NCI-H524 (cell line): Measurements from ENCODE around the gene SEMA4F.

Source experiments
- DNase-seq, 2 experiments: peaks; one replicate each; lab custom pipeline; 2025; lab: John Stamatoyannopoulos, UW

The SEMA4F gene

DNA sequence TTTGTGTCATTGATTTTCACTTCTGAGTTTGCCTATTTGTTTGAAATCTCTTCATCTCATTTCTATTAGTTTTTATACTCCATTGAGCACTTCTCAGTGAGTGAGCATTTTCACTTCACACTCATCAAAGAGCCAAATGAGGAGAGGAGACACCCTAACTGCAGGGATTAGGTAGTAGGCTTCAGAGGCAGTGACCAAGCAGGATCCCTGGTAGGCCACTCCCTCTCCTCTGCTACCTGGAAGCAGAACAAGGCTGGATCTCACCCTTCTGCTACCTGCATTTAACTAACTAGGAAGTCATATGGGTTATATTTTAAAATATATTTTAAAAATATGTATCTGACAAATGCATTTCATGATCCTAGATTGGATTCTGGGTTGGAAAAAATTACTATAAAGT, 52.7 kb downstream of the SEMA4F start:
- DNase-seq: no peak

DNA sequence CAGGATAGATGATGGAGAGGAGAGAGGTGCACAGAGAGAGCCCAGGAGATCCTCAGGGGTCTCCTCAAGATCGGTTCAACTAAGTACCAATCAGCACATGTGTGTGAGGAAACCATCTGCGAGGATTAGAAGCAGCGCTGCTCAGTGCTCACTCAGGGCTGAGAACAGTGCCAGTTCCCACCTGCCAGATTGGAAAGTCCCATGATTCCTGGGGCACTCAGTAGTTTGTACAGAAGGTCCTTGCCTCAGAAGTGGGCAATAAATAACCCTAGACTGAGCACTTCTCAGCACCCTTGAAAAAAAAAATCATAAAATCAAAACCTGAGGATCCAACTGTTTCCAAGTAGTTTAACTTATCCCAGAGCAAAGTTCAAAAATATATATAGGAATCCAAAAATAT, 53.8 kb downstream of the SEMA4F start:
- DNase-seq: peak; percentile 90 to 97

DNA sequence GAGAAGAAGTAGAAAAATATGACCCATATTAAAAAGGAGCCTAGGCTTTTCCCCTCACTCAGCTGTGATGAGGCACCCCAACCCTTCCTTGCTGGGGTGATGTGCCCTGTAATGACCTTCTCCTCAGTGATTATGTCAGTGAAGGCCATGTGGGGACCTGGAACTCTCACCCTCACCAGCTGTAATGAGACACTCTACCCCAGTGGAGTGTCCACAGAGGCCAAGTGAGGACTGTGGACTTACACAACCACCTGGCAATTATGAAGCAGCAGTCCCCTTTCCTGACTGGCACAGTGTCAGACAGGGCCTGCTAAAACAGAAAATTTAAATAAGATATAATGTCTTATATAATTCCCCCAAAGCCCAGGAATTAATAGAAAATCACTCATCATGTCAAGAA, 54.2 kb downstream of the SEMA4F start:
- peak; percentile 34 to 62 for DNase-seq

DNA sequence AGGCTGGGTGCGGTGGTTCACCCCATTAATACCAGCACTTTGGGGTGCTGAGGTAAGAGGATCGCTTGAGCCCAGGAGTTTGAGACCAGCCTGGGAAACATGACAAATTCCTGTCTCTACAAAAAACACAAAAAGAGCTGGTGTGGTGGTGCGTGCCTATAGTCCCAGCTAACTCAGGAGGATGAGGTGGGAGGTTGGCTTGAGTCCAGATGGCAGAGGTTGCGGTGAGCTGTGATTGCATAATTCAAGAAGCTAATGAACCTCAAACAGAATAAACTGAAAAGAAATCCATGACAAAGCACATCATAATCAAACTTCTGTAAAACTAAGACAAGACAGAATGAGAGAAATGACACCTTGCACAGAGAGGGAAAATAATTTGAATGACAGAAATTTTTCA, 54.8 kb downstream of the SEMA4F start:
- DNase-seq: peak in 1 of 2 experiments; percentile 58

DNA sequence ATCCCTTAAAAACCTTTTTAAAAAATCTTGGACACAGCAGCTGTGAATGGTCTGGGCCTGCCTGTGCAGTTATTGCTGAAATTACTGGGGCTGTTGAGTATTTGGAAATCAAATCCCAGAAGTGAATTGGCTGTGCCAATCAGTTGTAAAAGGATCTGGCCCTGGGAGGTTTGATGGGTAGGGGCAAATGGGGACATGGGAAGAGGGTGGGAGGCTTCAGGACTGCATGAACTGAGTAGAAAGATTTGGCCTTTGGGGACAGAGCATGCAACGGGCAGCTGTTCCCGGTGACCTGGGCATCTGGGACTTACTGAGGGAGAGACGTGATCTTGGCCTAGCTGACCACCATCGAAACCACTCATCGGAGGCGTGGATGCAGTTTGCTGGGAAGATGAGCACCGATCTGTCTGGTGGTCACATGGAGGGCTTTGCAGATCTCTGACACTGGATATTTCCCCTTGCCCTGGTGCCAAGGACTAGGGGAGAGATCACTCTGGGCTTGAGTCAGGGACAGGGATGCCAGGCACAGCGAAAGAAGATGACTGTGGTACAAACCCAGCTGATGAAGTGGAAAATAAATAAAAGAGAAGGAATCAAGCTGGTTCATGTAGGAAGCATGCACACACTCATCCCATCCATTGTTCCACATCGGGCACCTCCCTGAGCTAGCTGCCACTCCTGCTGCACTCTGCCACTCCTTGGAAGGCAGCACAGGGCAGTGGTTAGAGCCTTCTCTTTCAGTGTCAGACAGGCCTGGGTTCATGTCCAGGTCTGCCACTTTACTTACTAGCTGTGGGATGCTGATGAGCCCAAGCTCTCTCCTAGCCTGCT, 58.4 kb downstream of the SEMA4F start:
- no peak for DNase-seq

DNA sequence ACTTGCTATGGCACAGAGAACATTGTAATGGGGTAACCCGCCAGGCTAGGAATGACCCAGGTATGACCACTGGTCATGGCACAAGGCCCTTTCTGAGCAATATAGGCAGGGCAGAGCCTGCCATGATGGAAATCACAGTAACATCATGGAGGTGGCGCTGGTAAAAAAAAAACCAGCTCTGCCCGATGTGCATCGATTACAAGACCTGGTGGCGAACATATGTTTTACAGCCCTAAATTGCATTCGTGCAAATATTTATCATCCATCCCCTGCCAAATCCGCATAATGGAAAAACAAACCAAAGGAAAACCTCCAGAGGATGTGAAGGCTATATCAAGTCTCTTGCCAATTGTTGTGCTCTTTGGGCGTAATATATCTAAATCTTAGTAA, 60.6 kb downstream of the SEMA4F start:
- peak in 1 of 2 experiments; percentile 35 for DNase-seq

DNA sequence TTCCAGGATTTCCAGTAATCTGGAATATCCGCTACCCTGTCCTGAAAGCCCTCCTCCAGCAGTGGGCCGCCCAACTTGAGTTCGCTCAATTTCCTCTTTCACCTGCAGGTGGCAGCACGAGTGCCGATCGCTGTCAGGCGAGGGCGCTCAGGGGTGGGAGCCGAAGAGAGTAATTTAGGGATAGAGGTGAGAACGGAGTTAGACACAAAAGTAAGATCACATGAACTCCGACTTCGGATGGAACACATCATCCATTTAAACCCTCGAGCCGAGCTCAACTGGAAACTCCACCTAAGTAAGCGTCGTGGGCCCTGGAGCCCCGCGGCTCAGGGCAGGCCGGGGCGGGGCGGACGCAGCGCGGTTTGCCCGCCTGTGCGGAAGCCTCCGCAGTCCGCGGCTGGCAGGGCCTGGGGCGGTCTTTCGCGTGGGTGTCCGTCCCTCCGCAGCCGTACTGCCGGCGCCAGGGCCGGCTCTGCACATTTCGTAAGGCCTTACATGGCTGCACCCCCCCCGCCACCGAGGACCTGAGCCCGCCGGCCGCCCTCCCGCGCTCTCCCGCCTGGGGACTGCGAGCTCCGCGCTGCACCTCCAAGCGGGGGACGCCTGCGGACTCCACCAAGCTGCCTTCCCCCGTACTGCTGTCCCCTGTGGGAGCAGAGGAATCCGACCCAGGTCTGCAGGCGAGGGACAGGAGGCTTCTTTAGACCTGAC, 61.2 kb downstream of the SEMA4F start:
- peak; percentile 57 to 77 for DNase-seq

DNA sequence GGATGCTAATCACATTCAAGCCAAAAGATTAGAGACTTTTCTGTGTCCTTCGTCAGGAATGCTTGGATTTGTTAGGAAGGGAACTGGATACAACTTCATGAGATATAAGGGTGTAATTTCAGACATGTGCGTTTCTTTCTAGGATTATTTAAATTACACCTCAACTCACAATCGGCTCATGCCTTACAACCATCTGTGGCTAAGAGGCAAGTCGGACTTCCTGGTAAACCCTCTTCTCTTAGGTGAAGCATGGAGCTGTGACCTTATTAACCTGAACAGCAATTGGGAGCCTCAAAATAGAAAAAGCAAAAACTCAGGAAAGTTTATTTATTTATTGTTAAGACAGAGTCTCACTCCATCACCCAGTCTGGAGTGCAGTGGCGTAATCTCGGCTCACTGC, 61.8 kb downstream of the SEMA4F start:
- peak in 1 of 2 experiments; percentile 65 for DNase-seq

DNA sequence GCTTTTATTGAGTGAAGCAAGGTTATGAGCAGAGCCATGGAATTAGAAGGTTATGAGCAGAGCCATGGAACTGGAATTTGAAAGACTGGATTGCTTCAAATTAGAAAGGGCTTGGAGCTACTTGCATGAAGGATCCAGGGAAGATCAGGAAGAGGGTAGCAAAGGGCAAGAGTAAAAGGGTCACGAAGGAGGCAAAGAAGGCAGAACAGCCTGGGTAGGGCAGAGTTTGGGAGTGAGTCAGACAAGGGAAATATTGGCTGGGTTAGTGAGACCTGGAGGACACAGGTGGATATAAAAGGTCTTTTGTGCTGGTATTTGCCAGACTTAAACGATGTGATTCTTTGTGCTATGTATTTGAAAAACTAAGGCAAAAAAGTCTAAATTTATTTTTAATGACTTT, 65.0 kb downstream of the SEMA4F start:
- DNase-seq: no peak

DNA sequence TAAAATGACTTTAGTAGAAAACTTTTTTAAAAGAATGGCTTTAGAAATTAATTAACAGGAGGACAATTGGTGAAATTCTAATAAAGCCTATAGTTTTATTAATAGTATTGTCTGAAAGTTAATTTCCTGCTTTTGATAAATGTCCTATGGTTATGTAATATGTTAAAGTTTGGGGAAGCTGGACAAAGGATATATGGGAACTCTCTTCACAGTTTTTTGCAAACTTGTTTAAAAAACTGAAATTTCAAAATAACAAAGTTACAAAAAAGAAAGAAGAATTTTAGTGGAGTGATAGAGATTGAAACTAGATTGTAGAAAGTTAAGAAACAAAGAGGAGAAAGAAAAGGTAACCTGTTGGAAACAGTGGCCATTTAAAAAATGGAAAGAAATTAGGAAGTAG, 67.3 kb downstream of the SEMA4F start:
- no peak for DNase-seq

DNA sequence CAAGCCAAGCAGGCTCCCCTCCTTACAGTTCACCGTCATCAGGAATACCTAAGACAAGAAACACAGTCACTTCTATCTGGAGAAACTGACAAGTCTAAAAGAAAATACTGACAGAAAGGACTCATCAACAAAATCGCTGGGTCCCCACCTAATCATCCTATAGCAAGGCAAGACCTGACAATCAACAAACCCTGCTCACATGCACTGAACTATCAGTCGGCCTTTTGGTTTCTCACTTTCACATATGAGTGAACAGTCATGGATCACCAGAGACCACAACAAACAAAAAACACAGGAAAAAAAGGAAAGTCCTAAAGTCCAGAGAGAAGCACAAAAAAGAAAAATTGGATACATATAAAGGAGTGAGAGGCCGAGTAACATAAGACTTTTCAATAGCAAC, 70.4 kb downstream of the SEMA4F start:
- DNase-seq: no peak

DNA sequence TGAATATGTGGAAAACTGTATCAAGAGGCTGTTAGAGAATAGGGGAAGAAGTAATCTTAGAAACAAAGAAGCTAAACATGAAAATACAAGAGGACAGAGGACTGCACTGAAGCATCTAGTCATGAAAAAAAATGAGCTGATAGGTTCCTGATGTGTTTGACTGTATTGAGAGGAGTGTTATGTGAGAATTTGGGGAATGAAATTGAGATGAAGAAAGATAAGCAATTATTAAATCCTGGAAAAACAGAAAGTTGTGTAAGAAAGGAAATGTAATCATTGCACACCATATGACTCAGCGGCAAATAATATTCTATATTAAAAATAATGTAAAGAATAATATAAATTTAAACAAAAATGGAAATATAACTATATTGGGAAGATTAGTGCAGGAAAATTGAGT, 71.2 kb downstream of the SEMA4F start:
- DNase-seq: no peak

DNA sequence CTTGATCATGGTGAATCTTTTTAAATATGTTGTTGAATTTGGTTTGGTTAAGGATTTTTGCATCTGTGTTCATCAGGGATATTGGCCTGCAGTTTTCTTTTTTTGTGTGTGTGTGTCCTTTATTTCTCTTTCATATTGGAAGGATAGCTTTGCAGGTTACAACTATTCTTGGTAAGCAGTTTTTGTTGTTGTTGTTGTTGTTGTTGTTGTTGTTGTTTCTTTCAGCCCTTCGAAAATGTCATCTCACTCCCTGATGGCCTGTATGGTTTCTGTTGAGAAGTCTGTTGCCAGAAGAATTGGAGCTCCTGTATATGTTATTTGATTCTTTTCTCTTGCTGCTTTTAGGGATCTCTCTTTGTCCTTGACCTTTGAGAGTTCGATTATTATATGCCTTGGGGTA, 74.8 kb downstream of the SEMA4F start:
- DNase-seq: no peak

DNA sequence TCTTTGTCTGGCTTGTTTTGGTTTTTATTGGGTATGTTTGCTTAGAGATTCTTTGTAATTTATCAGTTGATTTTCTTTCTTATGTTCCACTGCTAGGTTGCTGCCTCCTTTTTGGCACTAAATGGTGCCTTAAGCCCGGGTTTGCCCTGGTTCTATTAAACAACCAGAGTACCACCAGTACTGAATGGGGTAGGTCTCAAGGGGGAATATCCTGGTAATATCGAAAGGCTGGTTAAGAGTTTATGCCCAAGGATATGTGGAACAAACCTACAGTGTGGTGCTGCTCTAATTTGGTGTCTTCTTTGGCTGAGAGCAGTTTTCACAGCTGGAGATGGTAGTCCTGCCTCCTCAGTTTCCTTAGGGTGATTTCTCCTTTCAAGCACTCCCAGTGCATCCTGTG, 76.5 kb downstream of the SEMA4F start:
- DNase-seq: no peak
